Mucosa of rectum (tissue), 2 donors: ENCODE results near the gene MET.

Experiments used
- H3K27ac ChIP-seq, 2 donors: one replicate each; pipeline ENCODE4 v1.7.0; 2013; ENCODE audit warnings: inconsistent platforms in 2 of 2, low read depth in 2 of 2, low read length in 2 of 2
- H3K27me3 ChIP-seq, 2 donors: one replicate each; pipeline ENCODE4 v1.7.0; 2013; ENCODE audit warnings: low read length in 2 of 2; ENCODE audit not compliant: control insufficient read depth in 2 of 2, insufficient read depth in 2 of 2
- H3K36me3 ChIP-seq, 2 donors: one replicate each; pipeline ENCODE4 v1.7.0; 2013; ENCODE audit warnings: low read length in 2 of 2; ENCODE audit not compliant: control insufficient read depth in 2 of 2, insufficient read depth in 2 of 2
- H3K4me1 ChIP-seq, 2 donors: one replicate each; pipeline ENCODE4 v1.7.0; 2013; ENCODE audit warnings: low read length in 2 of 2, mild to moderate bottlenecking in 1 of 2; ENCODE audit not compliant: control insufficient read depth in 2 of 2, insufficient read depth in 2 of 2
- H3K4me3 ChIP-seq, 2 donors: one replicate each; pipeline ENCODE4 v1.7.0; 2013; ENCODE audit warnings: low read length in 2 of 2
- H3K9ac ChIP-seq, 2 donors: one replicate each; pipeline ENCODE4 v1.7.0; 2013; ENCODE audit warnings: low read length in 2 of 2, low read depth in 1 of 2, mild to moderate bottlenecking in 1 of 2
- H3K9me3 ChIP-seq, 2 donors: one replicate each; pipeline ENCODE4 v1.7.0; 2013; ENCODE audit warnings: low read length in 2 of 2; ENCODE audit not compliant: control insufficient read depth in 2 of 2
- donor health status: healthy.
- donor health status: Normal muscosa, but diverticular disease.

Gene MET

GRCh38 chr7:116675812-116676355 is 3.9 kb downstream of the MET start:
- Histone ChIP-seq H3K36me3 (no peaks in the 10 kb centered on the region), H3K4me3 (no peak overlapping the region), H3K27ac (no peak overlapping the region), H3K27me3 (no peaks in the 10 kb centered on the region), H3K9me3 (no peaks in the 10 kb centered on the region), H3K4me1 (peaks cover 0 to 17% of the 10 kb centered on the region in 2 donors), H3K9ac (no peak overlapping the region)

GRCh38 chr7:116678780-116679179 is 6.8 kb downstream of the MET start:
- no peaks in the 10 kb centered on the region for H3K9me3 ChIP-seq
- H3K9ac ChIP-seq, result no peak overlapping the region
- no peak overlapping the region for H3K27ac ChIP-seq
- H3K4me3 ChIP-seq, result no peak overlapping the region
- no peaks in the 10 kb centered on the region for H3K27me3 ChIP-seq
- H3K36me3 ChIP-seq, result no peaks in the 10 kb centered on the region
- H3K4me1 ChIP-seq, result no peaks in the 10 kb centered on the region

GRCh38 chr7:116679500-116679899 is 7.5 kb downstream of the MET start:
- H3K4me1 ChIP-seq, result no peaks in the 10 kb centered on the region
- no peaks in the 10 kb centered on the region for H3K36me3 ChIP-seq
- no peaks in the 10 kb centered on the region for H3K27me3 ChIP-seq
- H3K9me3 ChIP-seq, result no peaks in the 10 kb centered on the region
- H3K9ac ChIP-seq, result no peak overlapping the region
- no peak overlapping the region for H3K4me3 ChIP-seq
- no peak overlapping the region for H3K27ac ChIP-seq

- H3K27ac ChIP-seq, result no peak overlapping the region
These were observed 11.8 kb downstream of the MET start for GRCh38 chr7:116683786-116684185.

GRCh38 chr7:116686033-116686432 is 14.0 kb downstream of the MET start:
- Histone ChIP-seq H3K27me3 (no peaks in the 10 kb centered on the region), H3K4me1 (no peaks in the 10 kb centered on the region), H3K4me3 (no peak overlapping the region), H3K27ac (no peak overlapping the region), H3K9me3 (no peaks in the 10 kb centered on the region), H3K36me3 (no peaks in the 10 kb centered on the region), H3K9ac (no peak overlapping the region)

More at GRCh38 chr7:116683786-116684185, 11.8 kb downstream of the MET start:
- Histone ChIP-seq H3K27me3 (no peaks in the 10 kb centered on the region), H3K4me1 (no peaks in the 10 kb centered on the region), H3K36me3 (no peaks in the 10 kb centered on the region), H3K4me3 (no peak overlapping the region), H3K9me3 (no peaks in the 10 kb centered on the region), H3K9ac (no peak overlapping the region)

GRCh38 chr7:116686812-116687419 is 14.9 kb downstream of the MET start:
- Histone ChIP-seq H3K9me3 (no peaks in the 10 kb centered on the region), H3K4me3 (no peak overlapping the region)

GRCh38 chr7:116687801-116688201 is 15.8 kb downstream of the MET start:
- H3K9me3 ChIP-seq, result no peaks in the 10 kb centered on the region
- H3K4me1 ChIP-seq, result no peaks in the 10 kb centered on the region
- H3K4me3 ChIP-seq, result no peak overlapping the region
- H3K27ac ChIP-seq, result no peak overlapping the region
- H3K9ac ChIP-seq, result no peak overlapping the region
- no peaks in the 10 kb centered on the region for H3K27me3 ChIP-seq
- no peaks in the 10 kb centered on the region for H3K36me3 ChIP-seq

More at GRCh38 chr7:116686812-116687419, 14.9 kb downstream of the MET start:
- no peaks in the 10 kb centered on the region for H3K36me3 ChIP-seq
- H3K4me1 ChIP-seq, result no peaks in the 10 kb centered on the region
- H3K9ac ChIP-seq, result no peak overlapping the region
- no peaks in the 10 kb centered on the region for H3K27me3 ChIP-seq
- no peak overlapping the region for H3K27ac ChIP-seq

- Histone ChIP-seq H3K27ac (no peak overlapping the region), H3K9me3 (no peaks in the 10 kb centered on the region), H3K27me3 (no peaks in the 10 kb centered on the region), H3K36me3 (no peaks in the 10 kb centered on the region), H3K4me3 (no peak overlapping the region), H3K9ac (no peak overlapping the region), H3K4me1 (no peaks in the 10 kb centered on the region)
These were observed 17.8 kb downstream of the MET start for GRCh38 chr7:116689790-116690259.

GRCh38 chr7:116691664-116692063 is 19.7 kb downstream of the MET start:
- peaks cover 2 to 3% of the 10 kb centered on the region in 2 donors for H3K36me3 ChIP-seq
- H3K27ac ChIP-seq, result no peak overlapping the region
- no peak overlapping the region for H3K9ac ChIP-seq

GRCh38 chr7:116692401-116693308 is 20.7 kb downstream of the MET start:
- Histone ChIP-seq H3K9me3 (no peaks in the 10 kb centered on the region), H3K27ac (no peak overlapping the region), H3K27me3 (no peaks in the 10 kb centered on the region), H3K4me3 (no peak overlapping the region), H3K9ac (no peak overlapping the region), H3K36me3 (peaks cover 2 to 3% of the 10 kb centered on the region in 2 donors), H3K4me1 (no peaks in the 10 kb centered on the region)

More at GRCh38 chr7:116691664-116692063, 19.7 kb downstream of the MET start:
- Histone ChIP-seq H3K27me3 (no peaks in the 10 kb centered on the region), H3K4me3 (no peak overlapping the region), H3K9me3 (no peaks in the 10 kb centered on the region), H3K4me1 (no peaks in the 10 kb centered on the region)
